ENCODE measurements around the gene CDKL1. TPM values are rescaled to one million over a fixed set of nuclear protein-coding genes. Genes with fewer than 3 reads are reported as not detected.

Gene CDKL1
- 1.2 and 2.4 TPM in 2 replicates for total RNA-seq

GRCh38 chr14:50396631-50397389 lies at the start of gene CDKL1:
Gene CDKL1, minus strand, starts transcription at chr14:50396881. Its CDS starts 1,013 bp downstream, at chr14:50395868.
- no peak for DNase-seq (ENCODE audit: low read depth)
- no peak for TF ChIP-seq CTCF (IDR thresholded peaks at IDR 0.05; ENCODE audit: insufficient read depth, low read length, poor library complexity, severe bottlenecking)
- Histone ChIP-seq H3K36me3 (ENCODE audit: control insufficient read depth, insufficient read depth, low read length) (no peaks in the 10 kb centered on the region), H3K4me3 (ENCODE audit: low read depth, low read length) (peak within 1 kb of the TSS; percentile 60), H3K27me3 (ENCODE audit: control insufficient read depth, insufficient read depth, low read length) (no peaks in the 10 kb centered on the region)

- H3K36me3 ChIP-seq (ENCODE audit: control insufficient read depth, insufficient read depth, low read length) = no peaks in the 10 kb centered on the region
- DNase-seq (ENCODE audit: low read depth) = no peak
- H3K27me3 ChIP-seq (ENCODE audit: control insufficient read depth, insufficient read depth, low read length) = no peaks in the 10 kb centered on the region
- no peak for TF ChIP-seq CTCF (IDR thresholded peaks at IDR 0.05; ENCODE audit: insufficient read depth, low read length, poor library complexity, severe bottlenecking)
- no peak overlapping the region for H3K4me3 ChIP-seq (ENCODE audit: low read depth, low read length)
Observed at GRCh38 chr14:50434528-50434927, 37.8 kb upstream of the CDKL1 start.

- DNase-seq (ENCODE audit: low read depth) = no peak
- H3K4me3 ChIP-seq (ENCODE audit: low read depth, low read length) = no peak overlapping the region
- TF ChIP-seq CTCF (IDR thresholded peaks at IDR 0.05; ENCODE audit: insufficient read depth, low read length, poor library complexity, severe bottlenecking) = no peak
- H3K27me3 ChIP-seq (ENCODE audit: control insufficient read depth, insufficient read depth, low read length) = no peaks in the 10 kb centered on the region
- H3K36me3 ChIP-seq (ENCODE audit: control insufficient read depth, insufficient read depth, low read length) = no peaks in the 10 kb centered on the region
Observed at GRCh38 chr14:50432131-50432530, 35.5 kb upstream of the CDKL1 start.

- no peak for DNase-seq (ENCODE audit: low read depth)
- no peaks in the 10 kb centered on the region for H3K27me3 ChIP-seq (ENCODE audit: control insufficient read depth, insufficient read depth, low read length)
- H3K4me3 ChIP-seq (ENCODE audit: low read depth, low read length) = no peak overlapping the region
- H3K36me3 ChIP-seq (ENCODE audit: control insufficient read depth, insufficient read depth, low read length) = peaks cover 1% of the 10 kb centered on the region
- no peak for TF ChIP-seq CTCF (IDR thresholded peaks at IDR 0.05; ENCODE audit: insufficient read depth, low read length, poor library complexity, severe bottlenecking)
Observed at GRCh38 chr14:50425816-50426215, 29.1 kb upstream of the CDKL1 start.

- no peak for DNase-seq (ENCODE audit: low read depth)
- H3K27me3 ChIP-seq (ENCODE audit: control insufficient read depth, insufficient read depth, low read length) = no peaks in the 10 kb centered on the region
- TF ChIP-seq CTCF (IDR thresholded peaks at IDR 0.05; ENCODE audit: insufficient read depth, low read length, poor library complexity, severe bottlenecking) = no peak
- peaks cover 1% of the 10 kb centered on the region for H3K36me3 ChIP-seq (ENCODE audit: control insufficient read depth, insufficient read depth, low read length)
- H3K4me3 ChIP-seq (ENCODE audit: low read depth, low read length) = no peak overlapping the region
Observed at GRCh38 chr14:50425105-50425504, 28.4 kb upstream of the CDKL1 start.

- Histone ChIP-seq H3K4me3 (ENCODE audit: low read depth, low read length) (no peak overlapping the region), H3K36me3 (ENCODE audit: control insufficient read depth, insufficient read depth, low read length) (peaks cover 1% of the 10 kb centered on the region)
- no peak for TF ChIP-seq CTCF (IDR thresholded peaks at IDR 0.05; ENCODE audit: insufficient read depth, low read length, poor library complexity, severe bottlenecking)
Observed at GRCh38 chr14:50423529-50423928, 26.8 kb upstream of the CDKL1 start.

More at GRCh38 chr14:50423529-50423928, 26.8 kb upstream of the CDKL1 start:
- no peaks in the 10 kb centered on the region for H3K27me3 ChIP-seq (ENCODE audit: control insufficient read depth, insufficient read depth, low read length)
- DNase-seq (ENCODE audit: low read depth) = no peak
